Measurements from ENCODE around the gene SHCBP1L.

Gene SHCBP1L

DNA sequence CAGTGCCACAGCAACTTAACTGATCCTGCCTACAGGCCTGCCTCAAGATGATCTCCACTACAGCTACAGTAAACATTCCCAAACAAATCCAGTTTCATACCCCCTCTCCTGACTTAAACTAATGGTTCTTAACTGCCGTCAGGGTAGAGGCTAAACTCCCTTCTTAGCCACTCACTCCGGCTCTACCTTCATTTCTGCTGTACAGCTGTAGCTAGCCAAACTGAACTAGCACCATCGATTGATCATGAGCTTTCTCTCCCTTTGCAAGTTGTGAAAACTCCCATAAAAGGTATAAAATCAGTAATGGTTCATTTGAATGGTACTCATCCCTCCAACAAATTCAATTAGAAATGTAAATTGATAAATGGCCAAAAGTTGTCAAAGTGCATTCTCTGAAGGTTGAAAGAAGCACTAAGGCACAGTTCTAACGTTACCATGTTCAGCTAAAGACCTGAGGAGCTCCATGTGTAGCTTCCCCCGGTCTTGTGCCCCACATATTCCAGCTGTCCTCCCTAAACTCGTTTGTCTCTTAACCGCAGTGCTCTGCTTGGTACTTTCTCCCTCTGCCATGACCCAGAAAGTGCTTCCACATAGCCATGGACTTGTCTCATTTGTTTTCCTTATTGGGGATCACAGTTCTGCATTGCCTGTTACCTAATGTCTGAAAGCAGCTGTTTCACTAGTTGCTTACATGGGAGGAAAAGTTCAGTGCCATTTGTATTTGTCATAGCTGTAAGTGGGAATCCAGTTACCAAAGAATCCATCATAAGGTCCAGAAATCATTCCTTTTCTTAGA is 64.0 kb downstream of the SHCBP1L start:
- DNase-seq, result no peak

DNA sequence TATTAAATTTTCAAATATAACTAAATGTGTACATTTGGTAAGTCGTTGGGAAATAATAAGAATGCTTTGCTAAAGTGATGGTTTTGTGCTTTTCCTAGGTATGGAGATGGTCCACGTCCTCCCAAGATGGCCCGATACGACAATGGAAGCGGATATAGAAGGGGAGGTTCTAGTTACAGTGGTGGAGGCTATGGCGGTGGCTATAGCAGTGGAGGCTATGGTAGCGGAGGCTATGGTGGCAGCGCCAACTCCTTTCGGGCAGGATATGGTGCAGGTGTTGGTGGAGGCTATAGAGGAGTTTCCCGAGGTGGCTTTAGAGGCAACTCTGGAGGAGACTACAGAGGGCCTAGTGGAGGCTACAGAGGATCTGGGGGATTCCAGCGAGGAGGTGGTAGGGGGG is 66.0 kb downstream of the SHCBP1L start:
- no peak for DNase-seq

DNA sequence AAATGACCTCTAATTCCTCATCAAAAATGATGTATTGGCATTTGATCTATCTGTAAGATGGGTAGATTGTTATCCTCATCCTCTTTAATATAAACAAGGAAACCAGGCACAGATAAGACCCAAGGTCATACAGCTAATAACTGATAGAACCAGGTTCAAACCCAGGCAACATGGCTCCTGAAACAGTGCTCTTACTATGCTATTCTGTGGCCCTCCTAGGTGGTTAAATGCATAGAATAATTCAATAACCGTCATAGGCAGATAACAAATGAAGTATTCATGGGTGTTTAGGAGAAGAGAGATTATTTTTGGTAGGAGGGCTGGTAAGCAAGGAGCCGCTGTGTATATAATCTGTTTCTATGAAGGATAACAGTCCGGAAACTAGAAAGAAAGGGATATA is 67.4 kb downstream of the SHCBP1L start:
- DNase-seq, result no peak

DNA sequence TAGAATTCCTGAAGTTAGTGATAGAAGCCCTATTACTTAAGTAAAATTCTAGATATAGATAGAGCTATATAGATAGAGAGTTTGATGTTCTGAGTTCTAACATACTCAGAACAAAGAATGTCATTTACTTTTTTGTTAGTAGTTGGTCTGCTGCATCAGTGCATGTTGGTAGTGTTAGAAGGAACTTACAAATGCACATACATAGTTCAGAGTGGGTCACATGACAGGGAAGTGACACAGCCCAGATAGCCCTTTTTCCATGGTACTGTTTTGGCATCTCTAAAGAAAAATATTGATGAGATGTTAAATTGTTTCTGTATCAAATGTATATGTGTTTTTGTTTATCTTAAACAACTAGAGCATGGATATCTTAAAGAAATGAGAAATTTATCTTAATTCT is 68.1 kb downstream of the SHCBP1L start:
- no peak for DNase-seq

DNA sequence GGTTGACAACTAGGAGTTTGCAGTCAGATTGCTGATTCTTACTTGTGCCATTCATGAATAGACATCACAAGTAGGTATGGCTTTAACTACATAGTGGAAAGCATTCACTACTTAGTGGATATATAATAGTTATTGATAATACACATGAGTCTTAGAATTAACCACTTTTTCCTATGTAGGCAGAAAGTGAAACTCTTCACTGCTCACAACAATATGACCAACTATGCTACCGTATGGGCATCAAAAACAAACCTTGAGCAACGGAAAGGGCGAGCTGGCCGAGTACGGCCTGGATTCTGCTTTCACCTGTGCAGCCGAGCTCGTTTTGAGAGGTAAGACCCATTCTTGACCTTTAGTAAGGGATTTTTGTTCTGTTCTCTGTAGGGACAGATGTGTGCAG is 75.1 kb downstream of the SHCBP1L start:
- no peak for DNase-seq

DNA sequence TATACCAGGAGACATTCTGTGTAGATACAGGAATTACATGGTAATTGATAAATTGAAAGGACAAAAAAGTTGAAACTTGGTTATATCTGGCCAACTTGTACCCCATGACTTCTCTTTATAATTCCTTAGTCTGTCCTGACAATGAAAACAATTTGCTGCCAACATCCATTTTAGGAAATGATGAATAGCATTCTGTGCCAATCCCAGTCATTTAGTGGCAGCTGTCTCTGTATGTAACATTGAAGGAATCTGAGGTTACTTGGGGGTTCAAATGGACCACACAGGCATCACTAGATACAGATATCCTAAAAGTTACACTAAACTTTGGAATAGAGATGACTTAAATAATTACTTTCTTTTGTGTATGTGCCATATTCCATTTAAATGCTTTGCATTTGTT is 75.6 kb downstream of the SHCBP1L start:
- DNase-seq, result no peak

DNA sequence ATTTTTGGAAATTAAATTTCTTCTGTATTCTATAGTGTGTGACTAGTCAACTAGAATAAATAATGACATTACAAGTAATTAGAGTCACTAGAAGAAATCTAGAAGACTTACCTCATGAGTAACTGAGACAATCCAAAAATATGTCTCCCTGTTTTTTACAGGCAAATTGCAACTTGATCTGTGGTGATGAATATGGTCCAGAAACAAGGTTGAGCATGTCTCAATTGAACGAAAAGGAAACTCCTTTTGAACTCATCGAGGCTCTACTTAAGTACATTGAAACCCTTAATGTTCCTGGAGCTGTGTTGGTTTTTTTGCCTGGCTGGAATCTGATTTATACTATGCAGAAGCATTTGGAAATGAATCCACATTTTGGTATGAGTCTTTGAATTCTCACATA is 77.1 kb downstream of the SHCBP1L start:
- DNase-seq, result no peak

DNA sequence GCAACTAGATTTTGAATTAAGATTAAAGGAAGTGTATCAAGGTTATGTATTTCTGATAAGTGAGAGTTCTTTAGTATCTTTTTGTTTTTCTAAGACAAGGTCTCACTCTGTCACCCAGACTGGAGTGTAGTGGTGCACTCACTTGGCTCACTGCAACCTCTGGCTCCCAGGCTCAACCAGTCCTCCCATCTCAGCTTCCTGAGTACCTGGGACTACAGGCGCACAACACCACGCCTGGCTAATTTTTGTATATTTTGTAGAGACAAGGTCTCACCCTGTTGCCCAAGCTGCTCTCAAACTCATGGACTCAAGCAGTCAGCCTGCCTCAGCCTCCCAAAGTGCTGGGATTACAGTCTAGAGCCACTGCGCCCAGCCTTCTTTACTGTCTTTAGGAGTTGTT is 80.1 kb downstream of the SHCBP1L start:
- DNase-seq, result no peak

DNA sequence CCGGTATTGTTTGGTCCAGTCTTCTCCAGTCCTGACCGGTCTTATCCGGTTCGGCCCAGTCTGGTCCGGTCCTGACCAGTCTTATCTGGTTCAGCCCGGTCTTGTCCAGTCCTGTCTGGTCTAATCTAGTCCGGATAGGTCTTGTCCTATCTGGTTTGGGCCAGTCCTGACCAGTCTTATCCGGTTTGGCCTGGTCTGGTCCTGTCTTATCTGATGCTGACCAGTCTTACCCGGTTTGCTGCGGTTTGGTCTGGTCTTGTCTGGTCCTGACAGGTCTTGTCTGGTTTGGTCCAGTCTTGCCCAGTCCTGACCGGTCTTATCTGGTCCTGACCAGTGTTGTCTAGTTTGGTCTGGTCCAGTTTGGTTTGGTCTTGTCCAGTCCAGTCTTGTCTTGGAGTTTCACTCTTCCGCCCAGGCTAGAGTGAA is 83.7 kb downstream of the SHCBP1L start:
- no peak for DNase-seq

DNA sequence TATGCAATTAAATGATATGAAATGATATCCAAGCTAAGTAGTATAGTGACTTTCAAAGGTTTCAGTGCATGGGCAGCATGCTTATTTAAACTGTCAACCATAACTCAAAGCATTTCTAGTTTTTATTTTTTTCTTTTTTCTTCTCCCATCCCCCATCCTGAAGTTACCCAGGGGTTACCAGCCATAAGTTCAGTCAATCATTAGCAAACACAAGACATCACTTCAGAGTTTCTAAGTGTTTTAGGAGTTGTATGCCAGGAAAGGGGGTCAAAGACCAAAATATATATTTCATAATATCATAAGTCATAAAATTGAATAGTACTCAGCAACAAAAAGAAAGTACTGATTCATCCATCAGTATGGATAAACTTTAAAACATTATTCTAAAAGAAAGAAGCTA is 85.1 kb downstream of the SHCBP1L start:
- DNase-seq, result no peak

DNA sequence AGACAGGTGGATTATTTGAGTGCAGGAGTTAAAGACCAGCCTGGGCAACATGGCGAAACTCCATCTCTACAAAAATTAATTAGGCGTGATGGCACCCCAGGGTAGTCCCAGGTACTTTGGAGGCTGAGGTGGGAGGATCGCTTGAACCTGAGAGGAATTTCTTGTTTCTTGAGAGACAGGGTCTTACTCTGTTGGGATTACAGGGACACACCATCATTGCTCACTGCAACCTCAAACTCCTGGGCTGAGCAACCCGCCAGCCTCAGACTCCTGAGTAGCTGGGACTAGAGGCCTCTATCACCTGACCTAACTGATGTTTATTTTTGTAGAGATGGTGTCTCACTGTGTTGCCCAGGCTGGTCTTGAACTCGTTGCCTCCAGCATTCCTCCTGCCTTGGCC is 89.0 kb downstream of the SHCBP1L start:
- no peak for DNase-seq

DNA sequence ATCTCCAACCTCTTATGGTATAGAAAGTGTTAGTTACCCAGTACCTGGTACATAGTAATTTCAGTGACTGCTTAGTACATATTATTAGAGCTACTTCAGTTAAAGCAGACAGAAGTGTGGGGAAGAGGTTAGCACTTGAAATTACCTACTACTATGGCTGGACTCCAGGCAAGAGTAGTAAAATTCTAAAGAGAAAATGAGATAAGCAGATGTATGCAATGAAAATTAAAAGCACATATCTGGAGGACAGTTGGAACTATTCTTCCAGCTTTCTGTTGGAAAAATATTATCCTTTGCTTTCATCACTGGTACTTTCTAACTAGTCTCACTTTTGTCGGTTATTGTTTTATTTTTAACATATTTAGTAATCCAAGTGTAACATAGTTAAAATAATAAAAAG is 90.1 kb downstream of the SHCBP1L start:
- no peak for DNase-seq

DNA sequence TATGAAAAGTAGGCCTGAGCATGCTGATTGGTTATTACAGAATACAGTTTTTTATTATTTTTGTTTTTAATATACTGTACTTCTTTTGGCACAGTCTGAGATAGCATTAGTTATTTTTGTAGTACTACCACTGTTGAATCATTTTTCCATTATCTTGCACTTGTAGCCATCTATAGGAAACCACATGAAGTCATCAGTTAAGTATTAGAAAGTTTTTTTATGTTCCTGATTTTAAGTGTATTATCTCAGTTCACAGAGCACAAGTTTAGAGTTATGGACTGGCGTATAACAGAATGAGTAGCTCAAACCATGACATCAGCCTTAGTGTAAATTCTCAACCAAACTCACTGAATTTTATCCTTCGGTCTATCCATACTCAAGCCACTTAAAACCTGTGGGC is 91.0 kb downstream of the SHCBP1L start:
- DNase-seq, result no peak

DNA sequence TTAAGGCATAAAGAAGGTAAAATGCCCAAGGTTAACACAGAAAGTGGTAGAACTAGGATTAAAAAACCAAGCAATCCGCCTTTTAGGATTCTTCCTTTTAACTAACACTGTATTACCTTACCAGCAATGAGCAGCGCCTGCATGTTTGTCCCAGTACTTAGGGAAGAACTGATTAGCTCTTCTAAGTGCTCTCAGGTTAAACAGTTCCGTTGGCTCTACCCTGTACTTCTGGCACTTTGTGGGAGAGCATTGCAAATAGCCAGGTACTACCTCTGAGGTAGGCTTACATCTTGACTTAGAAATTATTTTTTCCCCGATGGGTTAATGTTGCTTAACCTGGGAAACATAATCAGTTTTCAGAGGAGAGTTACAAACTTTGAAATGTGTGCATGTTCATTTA is 92.3 kb downstream of the SHCBP1L start:
- no peak for DNase-seq

DNA sequence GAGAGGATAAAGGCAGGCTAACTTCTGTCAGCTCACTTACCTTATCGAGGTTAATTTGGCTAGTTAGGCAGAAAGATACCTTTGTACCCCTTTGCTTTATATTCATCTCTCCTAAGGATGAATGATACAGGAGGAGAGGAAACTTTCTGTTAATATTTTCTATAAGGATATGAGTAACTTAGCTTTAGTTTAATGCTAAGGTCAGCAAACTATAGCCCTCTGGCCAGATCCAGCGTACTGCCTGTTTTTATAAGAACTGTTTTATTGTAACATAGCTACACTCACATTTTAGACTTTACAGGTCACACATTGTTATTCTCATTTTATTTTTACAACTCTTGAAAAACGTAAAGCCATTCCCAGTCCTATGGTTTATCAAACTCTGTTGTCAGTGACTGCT is 95.8 kb downstream of the SHCBP1L start:
- no peak for DNase-seq

DNA sequence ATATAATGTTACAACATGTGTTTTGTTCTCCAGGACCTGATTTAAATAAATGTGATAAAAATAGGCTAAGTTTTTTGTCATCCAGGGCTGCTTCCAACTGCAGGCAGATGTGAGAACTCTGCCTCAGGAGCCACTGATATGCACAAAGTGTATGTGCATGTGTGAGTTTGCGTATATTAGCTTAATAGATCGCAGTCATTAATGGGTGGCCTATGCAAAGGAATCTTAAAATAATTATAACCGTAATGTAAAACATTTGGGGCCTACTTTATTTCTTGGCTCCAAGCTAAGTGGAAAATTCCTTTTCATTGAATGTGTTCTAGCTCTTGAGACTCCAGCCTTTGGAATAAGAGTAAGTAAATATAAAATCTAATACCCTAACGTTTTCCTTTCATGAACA is 97.1 kb downstream of the SHCBP1L start:
- DNase-seq, result no peak

DNA sequence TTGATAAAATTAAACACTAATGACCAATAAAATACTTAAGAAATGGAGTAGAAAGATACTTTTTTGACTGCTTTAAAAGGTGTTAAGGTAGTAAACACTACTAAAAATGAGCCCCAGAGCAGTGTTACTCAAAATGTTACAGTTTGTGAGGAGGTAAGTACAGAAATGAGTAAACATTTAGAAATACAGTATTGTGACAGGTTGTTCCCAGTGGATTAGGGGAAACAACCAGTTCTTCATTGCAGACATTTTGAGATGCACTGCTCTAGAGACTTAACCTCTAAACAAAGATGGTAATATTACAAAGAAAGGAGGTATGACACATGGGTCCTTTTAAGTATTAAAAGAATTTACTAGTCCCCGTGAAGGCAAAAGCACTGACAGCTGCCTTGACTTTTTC is 101.1 kb downstream of the SHCBP1L start:
- no peak for DNase-seq

DNA sequence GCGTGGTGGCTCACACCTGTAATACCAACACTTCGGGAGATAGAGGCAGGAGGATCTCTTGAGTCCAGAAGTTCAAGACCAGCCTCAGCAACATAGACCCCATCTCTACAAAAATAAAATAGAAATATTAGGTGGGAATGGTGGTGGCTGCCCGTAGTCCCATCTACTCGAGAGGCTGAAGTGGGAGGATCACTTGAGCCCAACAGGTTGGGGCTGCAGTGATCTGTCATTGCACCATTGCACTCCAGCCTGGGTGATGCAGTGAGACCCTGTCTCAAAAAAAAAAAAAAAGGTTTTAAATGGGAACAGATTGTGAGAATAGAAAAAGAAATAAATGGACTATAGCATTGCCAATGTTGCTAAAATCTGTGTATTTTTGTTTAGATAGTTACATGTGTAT is 102.6 kb downstream of the SHCBP1L start:
- no peak for DNase-seq
